ENCODE measurements around the gene CCDC12.

DNA sequence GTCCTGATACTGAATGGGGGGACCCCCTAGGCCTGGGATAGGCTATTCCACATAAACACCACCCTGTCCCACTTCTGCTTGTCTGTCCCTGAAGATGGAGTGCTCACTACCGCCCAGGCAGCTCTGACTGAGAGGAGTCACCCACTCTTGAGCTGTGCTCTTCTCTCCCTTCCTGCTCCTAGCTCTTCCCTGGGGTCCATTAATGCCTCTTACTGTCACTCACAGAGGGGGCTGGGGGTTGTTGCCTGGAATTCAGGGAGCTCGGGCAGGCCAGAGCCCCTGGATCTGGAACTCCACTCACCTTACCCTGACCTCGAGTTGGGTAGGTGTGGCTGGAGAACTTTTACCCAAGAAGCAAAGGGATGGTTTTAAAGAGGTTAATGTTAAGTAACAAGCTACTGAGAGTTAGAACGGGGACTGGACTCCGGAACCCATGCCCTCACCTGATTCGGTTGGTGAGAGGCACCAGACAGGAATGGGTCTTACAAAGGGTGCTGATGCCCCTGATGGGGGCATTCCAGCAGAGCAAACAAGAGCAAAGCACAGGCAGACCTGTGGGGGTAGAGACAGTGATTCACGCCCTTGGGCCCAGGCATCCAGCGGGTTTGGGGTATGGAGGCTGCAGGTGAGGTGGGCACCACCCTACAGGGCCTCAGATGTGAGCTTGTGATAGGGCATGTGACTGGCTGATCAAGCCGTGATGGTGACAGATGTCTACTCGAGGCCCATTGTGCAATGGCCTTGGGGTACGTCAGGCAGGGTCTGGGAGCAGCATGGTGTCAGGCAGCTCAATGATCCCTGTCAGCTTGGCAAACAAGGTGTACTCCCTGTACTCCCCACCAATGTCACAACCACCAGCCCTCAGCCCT lies 8.3 kb upstream of the CCDC12 start:
- TF ChIP-seq CTCF (conservative IDR thresholded peaks at IDR 0.05; ENCODE audit: low read depth, low read length) (no peak), EZH2 (IDR thresholded peaks at IDR 0.05; ENCODE audit: low read length, unreplicated experiment) (no peak), EZH2phosphoT487 (IDR thresholded peaks at IDR 0.05; ENCODE audit: borderline replicate concordance, low read length) (no peak)
